Sigmoid colon (tissue), 7 donors: ENCODE measurements around the gene CCL25. TPM values are rescaled to one million over a fixed set of nuclear protein-coding genes. Genes with fewer than 3 reads are reported as not detected.

Source experiments
- DNase-seq: peaks from one replicate; pipeline ENCODE4 v3.0.0-alpha.2; 2019
- H3K27ac ChIP-seq, 4 donors: fragments of 200-600 bp; sonication (generic); one replicate each; pipeline ENCODE4 v1.5.1; 2016 to 2019; ENCODE audit warnings: mild to moderate bottlenecking in 1 of 4
- H3K27me3 ChIP-seq, 3 donors: fragments of 200-600 bp; sonication (generic); one replicate each; pipeline ENCODE4 v1.5.1; 2019; ENCODE audit warnings: mild to moderate bottlenecking in 1 of 3
- H3K36me3 ChIP-seq, 4 donors: fragments of 200-600 bp; sonication (generic); one replicate each; pipeline ENCODE4 v1.5.1; 2016 to 2019
- H3K4me1 ChIP-seq, 4 donors: fragments of 200-600 bp; sonication (generic); one replicate each; pipeline ENCODE4 v1.5.1; 2017 to 2019
- H3K4me3 ChIP-seq, 4 donors: fragments of 200-600 bp; sonication (generic); one replicate each; pipeline ENCODE4 v1.5.1; 2017 to 2019; ENCODE audit warnings: mild to moderate bottlenecking in 2 of 4, moderate library complexity in 1 of 4
- H3K9me3 ChIP-seq, 4 donors: fragments of 200-600 bp in 3 of 4; sonication (generic) in 3 of 4; one replicate each; pipeline versions ENCODE4 v1.5.1 to v1.6.1; 2013 to 2019
- EP300 ChIP-seq, 4 donors: sonication (generic); formaldehyde crosslinking; IDR thresholded peaks; one replicate each; pipeline ENCODE4 v1.6.1; 2017; ENCODE audit warnings: antibody characterized with exemption in 4 of 4
- POLR2A ChIP-seq, 2 donors: fragments of 450-650 bp; IDR thresholded peaks; one replicate each; pipeline ENCODE4 v1.6.1; 2016; ENCODE audit warnings: antibody characterized with exemption in 2 of 2, mild to moderate bottlenecking in 2 of 2, moderate library complexity in 2 of 2
- POLR2AphosphoS5 ChIP-seq, 4 donors: sonication (generic); formaldehyde crosslinking; IDR thresholded peaks; one replicate each; pipeline ENCODE4 v1.6.1; 2017; ENCODE audit warnings: antibody characterized with exemption in 4 of 4
- WGBS, 2 donors: extraction: QIAGEN DNeasy Blood & Tissue Kit; methylation state at CpG; one replicate each; pipeline ENCODE4 v1.1.7; 2013; 5-methylcytosine and 5-hydroxymethylcytosine counted together
- intact Hi-C: fragments of 100-400 bp; cut with DNase I; formaldehyde crosslinking; loops from one replicate; pipeline ENCODE4 v1.15.1; 2023
- polyA plus RNA-seq, 3 donors: library from polyadenylated mRNA; stranded (reverse); fragments of 200-250 nt; gene quantifications; one replicate each; pipeline ENCODE4 v1.2.3, GENCODE V29; 2013
- total RNA-seq, 4 donors: library from RNA; depleted of rRNA; stranded (reverse); fragments of >200 nt; gene quantifications; one replicate each; pipeline ENCODE4 v1.1.0, GENCODE V29; 2016
- TF ChIP-seq, protein P1 (sequence below), 4 experiments: fragments of 450-650 bp in 3 of 4; fragments of 200-600 bp in 1 of 4; IDR thresholded peaks; one replicate each; pipeline ENCODE4 v1.5.1; 2016 to 2019; ENCODE audit warnings: antibody characterized with exemption in 4 of 4, mild to moderate bottlenecking in 3 of 4, moderate library complexity in 2 of 4
- donor health status: healthy with polysubstance abuse.
- donor health status: Bipolar disorder and iron deficiency.
- donor health status: healthy.

Gene CCL25
- total and polyA plus RNA-seq, 7 donors = 0.17 TPM; not detected in 6

GRCh38 chr19:8036434-8037099, 16.0 kb upstream of the CCL25 start:
- DNase-seq = no peak
- WGBS, 2 donors = 67 to 80% methylated on average over 7 of the region's 7 CpGs
- intact Hi-C loops = no loop called here
- Histone ChIP-seq H3K36me3 (no peaks in the 10 kb centered on the region), H3K9me3 (no peaks in the 10 kb centered on the region), H3K27ac (no peak overlapping the region), H3K27me3 (no peaks in the 10 kb centered on the region), H3K4me3 (no peak overlapping the region), H3K4me1 (no peaks in the 10 kb centered on the region)
- TF ChIP-seq POLR2A (IDR thresholded peaks at IDR 0.05) = no peak
- TF ChIP-seq, protein P1, sequence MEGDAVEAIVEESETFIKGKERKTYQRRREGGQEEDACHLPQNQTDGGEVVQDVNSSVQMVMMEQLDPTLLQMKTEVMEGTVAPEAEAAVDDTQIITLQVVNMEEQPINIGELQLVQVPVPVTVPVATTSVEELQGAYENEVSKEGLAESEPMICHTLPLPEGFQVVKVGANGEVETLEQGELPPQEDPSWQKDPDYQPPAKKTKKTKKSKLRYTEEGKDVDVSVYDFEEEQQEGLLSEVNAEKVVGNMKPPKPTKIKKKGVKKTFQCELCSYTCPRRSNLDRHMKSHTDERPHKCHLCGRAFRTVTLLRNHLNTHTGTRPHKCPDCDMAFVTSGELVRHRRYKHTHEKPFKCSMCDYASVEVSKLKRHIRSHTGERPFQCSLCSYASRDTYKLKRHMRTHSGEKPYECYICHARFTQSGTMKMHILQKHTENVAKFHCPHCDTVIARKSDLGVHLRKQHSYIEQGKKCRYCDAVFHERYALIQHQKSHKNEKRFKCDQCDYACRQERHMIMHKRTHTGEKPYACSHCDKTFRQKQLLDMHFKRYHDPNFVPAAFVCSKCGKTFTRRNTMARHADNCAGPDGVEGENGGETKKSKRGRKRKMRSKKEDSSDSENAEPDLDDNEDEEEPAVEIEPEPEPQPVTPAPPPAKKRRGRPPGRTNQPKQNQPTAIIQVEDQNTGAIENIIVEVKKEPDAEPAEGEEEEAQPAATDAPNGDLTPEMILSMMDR (IDR thresholded peaks at IDR 0.05) = no peak

GRCh38 chr19:8038815-8039214, 13.7 kb upstream of the CCL25 start:
- Histone ChIP-seq H3K4me3 (no peak overlapping the region), H3K36me3 (no peaks in the 10 kb centered on the region), H3K27me3 (no peaks in the 10 kb centered on the region), H3K9me3 (no peaks in the 10 kb centered on the region), H3K4me1 (no peaks in the 10 kb centered on the region), H3K27ac (no peak overlapping the region)
- no peak for TF ChIP-seq POLR2A (IDR thresholded peaks at IDR 0.05)
- TF ChIP-seq, protein P1 (IDR thresholded peaks at IDR 0.05) = no peak
- TF ChIP-seq POLR2AphosphoS5 (IDR thresholded peaks at IDR 0.05) = no peak
- no peak for TF ChIP-seq EP300 (IDR thresholded peaks at IDR 0.05)
- WGBS, 2 donors = 72 to 82% methylated on average over 6 of the region's 6 CpGs
- no peak for DNase-seq
- intact Hi-C loops = no loop called here

DNA sequence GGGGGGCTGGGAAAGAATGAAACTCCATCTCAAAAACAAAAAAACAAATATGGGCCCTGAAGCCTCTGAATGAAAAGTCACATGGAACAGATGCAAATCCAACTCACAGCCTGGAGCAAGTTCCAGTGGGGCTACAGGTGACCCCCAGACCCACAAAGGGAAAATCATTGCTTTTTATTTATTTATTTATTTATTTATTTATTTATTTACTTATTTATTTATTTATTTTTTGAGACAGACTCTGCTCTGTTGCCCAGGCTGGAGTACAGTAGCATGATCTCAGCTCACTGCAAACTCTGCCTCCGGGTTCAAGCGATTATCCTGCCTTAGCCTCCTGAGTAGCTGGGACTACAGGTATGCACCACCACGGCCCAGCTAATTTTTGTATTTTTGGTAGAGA, 13.3 kb upstream of the CCL25 start:
- H3K9me3 ChIP-seq = no peaks in the 10 kb centered on the region
- no peaks in the 10 kb centered on the region for H3K36me3 ChIP-seq
- no peaks in the 10 kb centered on the region for H3K4me1 ChIP-seq
- no peak overlapping the region for H3K27ac ChIP-seq
- H3K4me3 ChIP-seq = no peak overlapping the region
- no peak for TF ChIP-seq EP300 (IDR thresholded peaks at IDR 0.05)
- no peak for TF ChIP-seq POLR2A (IDR thresholded peaks at IDR 0.05)
- TF ChIP-seq, protein P1 (IDR thresholded peaks at IDR 0.05) = no peak
- no peak for TF ChIP-seq POLR2AphosphoS5 (IDR thresholded peaks at IDR 0.05)
- WGBS, 2 donors = 97 to 99% methylated on average over 3 of the region's 3 CpGs
- H3K27me3 ChIP-seq = no peaks in the 10 kb centered on the region
- DNase-seq = no peak
- intact Hi-C loops = no loop called here

- Histone ChIP-seq H3K4me3 (no peak overlapping the region), H3K27me3 (no peaks in the 10 kb centered on the region), H3K36me3 (no peaks in the 10 kb centered on the region), H3K9me3 (no peaks in the 10 kb centered on the region), H3K27ac (no peak overlapping the region), H3K4me1 (no peaks in the 10 kb centered on the region)
- DNase-seq = no peak
- TF ChIP-seq POLR2A (IDR thresholded peaks at IDR 0.05) = no peak
- no peak for TF ChIP-seq EP300 (IDR thresholded peaks at IDR 0.05)
- TF ChIP-seq POLR2AphosphoS5 (IDR thresholded peaks at IDR 0.05) = no peak
- TF ChIP-seq, protein P1 (IDR thresholded peaks at IDR 0.05) = no peak
- WGBS, 2 donors = 59 to 77% methylated on average over 7 of the region's 7 CpGs
- intact Hi-C loops = no loop called here
These were observed 11.0 kb upstream of the CCL25 start for GRCh38 chr19:8041531-8041931.

DNA sequence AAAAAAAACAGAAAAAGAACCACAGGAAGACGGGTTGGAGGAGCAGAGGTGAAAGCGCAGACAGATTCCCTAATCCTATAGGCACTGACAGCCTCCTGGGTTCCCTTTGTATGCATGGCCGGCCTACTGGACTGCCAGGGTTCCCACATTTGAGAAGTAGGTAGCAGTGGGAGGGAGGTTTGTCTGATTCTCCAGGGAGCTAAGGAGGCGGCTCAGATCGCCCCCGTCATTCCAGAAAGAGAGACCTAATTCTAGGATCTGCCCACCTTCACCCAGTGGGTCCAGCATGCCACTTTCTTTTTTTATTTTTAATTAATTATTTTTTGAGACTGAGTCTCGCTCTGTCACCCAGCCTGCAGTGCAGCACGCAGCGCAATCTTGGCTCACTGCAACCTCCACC, 9.7 kb upstream of the CCL25 start:
- no peak for DNase-seq
- 88 to 95% methylated on average over 9 of the region's 9 CpGs for WGBS, 2 donors
- H3K36me3 ChIP-seq = no peaks in the 10 kb centered on the region
- H3K4me1 ChIP-seq = no peaks in the 10 kb centered on the region
- intact Hi-C loops = no loop called here
- no peaks in the 10 kb centered on the region for H3K9me3 ChIP-seq
- no peak overlapping the region for H3K4me3 ChIP-seq
- TF ChIP-seq, protein P1 (IDR thresholded peaks at IDR 0.05) = no peak
- TF ChIP-seq POLR2AphosphoS5 (IDR thresholded peaks at IDR 0.05) (no peak), POLR2A (IDR thresholded peaks at IDR 0.05) (no peak), EP300 (IDR thresholded peaks at IDR 0.05) (no peak)
- no peak overlapping the region for H3K27ac ChIP-seq
- H3K27me3 ChIP-seq = no peaks in the 10 kb centered on the region
